ENCODE results near the gene ATP10A. TPM values are rescaled to one million over a fixed set of nuclear protein-coding genes. Genes with fewer than 3 reads are reported as not detected.

Gene ATP10A
- total RNA-seq, 1 donor from 2014 or later = 6.5 TPM

DNA sequence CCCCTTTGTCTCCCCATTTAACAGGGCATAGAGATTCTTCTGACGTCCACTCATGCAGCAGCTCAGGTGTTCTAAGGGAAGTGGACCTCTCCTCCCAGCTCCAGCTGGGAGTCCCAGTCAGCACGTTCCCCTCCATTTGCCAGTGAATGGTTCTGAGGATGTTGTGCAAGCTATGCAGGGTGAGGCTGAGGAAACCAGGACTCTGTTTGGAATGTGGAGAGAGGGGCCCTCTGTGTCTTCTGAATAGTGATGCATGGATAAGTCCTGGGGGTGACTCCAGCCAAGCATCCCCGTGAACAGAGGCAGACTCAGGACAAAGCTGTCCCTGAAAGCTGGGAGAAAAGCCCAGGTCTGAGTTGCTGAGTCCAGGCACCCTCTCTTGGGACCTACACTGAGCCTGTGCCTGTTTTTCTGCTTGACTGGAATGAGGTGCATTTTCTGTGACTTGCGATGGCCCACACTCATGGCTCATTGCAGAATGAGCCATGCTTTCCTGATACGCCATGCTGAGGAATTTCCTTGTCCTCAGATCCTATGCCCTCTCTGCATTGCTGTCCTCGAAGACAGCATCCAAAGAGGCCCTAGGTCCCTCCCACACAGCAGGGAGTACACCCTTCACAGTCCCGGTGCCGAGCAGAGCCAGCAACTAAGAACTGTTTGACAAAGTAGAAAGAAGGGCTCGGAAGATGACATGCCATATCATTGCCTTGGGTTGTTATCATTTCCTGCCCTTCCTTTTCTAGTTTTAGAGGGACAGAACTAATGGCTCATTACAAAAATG, 185.2 kb downstream of the ATP10A start:
- DNase-seq = no peak

- no peak for DNase-seq
These were observed 187.1 kb downstream of the ATP10A start for GRCh38 chr15:25676070-25676469.

- no peak for DNase-seq
These were observed 187.7 kb downstream of the ATP10A start for GRCh38 chr15:25675396-25675795.

- DNase-seq = no peak
These were observed 188.2 kb downstream of the ATP10A start for GRCh38 chr15:25674913-25675312.

- DNase-seq = no peak
These were observed 189.2 kb downstream of the ATP10A start for GRCh38 chr15:25673972-25674371.

DNA sequence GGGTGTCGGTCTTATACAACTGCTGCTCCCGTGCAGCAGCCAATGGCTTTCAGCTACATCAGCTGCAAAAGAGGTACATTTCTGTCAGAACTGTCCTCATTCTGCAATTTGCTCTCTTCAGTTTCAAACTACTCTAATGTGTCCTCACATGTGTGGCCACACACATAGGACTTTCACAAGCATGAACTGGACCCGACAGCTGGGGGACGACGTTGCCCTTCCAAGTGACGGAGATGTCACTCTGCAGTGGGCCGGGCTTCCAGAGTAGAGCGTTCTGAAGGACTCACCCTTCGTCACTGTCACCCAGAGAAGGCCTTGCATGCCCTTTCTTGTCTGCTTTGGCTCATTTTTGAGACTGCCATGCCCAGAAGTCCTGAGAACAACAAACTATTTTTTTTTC, 189.8 kb downstream of the ATP10A start:
- DNase-seq = peak; percentile 32

DNA sequence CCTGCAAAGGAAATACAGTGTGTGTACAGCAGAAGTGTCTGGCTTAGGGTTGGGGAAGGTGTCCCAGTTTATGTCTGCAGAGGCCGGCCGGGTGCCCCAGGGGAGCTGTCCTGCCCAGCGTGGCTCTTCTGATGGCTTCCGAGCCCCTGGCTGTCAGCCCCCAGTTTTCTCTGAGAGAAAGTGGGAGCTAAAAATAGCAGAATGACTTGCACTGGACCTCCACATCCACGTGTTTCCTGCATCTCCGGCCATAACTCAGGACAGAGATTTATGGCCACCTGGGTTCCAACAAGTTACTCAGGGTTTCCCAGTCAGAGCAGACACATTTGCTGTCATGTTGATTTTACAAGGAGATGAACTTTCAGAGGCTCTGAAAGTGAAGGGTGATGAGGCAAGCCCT, 192.0 kb downstream of the ATP10A start:
- DNase-seq = peak; percentile 63

DNA sequence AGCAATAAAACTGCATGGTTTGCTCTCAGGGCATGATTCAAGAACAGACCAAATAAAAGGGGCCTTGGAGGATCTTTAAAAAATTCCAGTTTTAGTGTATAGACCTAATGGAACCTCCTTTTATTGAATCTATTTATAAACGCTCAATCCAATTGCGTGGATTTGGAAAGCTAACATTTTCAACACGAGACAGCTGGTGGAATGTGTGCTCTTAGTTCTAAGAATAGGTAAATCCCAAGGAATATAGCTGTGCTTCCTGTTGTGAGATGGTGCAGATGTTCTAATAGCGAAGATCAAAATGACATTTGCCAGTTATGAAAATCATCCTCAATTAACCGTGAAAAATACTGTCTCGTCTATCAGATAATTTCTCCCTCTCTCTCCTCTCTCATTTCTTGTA, 192.5 kb downstream of the ATP10A start:
- peak; percentile 44 for DNase-seq

- peak; percentile 86 for DNase-seq
These were observed 193.0 kb downstream of the ATP10A start for GRCh38 chr15:25670025-25670554.

DNA sequence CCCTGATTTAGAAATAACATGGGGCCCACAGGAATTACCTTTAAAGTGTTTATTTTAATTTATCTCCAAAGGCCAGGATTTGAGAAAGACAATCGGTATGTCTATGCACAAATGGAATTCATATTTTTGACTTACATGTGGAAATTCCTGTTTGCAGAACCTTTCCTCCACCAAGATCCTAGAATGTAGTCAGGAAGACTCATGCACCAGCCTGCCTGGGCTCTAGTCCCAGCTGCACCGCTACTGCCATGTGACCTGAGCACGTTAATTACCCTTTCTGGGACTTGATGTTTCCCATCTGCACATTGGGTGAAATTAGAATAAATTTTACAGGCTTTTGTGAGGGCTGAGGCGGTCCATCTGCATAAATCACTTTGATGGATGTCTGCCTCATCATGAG, 194.2 kb downstream of the ATP10A start:
- DNase-seq = no peak

DNA sequence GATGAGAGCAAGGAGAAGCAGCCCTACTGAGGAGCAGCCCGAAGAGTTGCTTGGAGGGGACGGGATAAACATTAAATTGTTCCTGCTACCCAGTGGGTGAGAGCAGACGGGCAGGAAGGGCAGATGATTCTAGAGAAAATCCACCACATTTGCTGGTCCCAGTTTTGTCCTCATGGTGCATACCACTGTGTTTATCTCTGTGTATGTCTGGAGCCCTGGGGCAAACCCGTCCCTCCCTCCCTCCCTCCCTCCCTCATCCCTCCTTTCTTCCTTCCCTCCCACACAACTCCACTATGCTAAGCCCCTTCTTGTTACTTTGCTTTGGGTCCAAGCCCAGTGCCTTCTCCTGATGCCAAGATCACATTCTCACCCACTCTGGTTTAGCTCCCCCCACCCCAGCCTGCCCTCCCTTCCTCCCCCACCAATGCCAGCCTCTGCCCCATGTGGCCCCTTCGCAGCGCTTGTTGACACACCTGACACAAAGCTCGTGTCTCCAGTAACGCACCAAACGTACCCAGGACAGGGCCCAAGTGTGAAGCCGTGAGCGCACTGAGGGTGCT, 194.8 kb downstream of the ATP10A start:
- DNase-seq = no peak

DNA sequence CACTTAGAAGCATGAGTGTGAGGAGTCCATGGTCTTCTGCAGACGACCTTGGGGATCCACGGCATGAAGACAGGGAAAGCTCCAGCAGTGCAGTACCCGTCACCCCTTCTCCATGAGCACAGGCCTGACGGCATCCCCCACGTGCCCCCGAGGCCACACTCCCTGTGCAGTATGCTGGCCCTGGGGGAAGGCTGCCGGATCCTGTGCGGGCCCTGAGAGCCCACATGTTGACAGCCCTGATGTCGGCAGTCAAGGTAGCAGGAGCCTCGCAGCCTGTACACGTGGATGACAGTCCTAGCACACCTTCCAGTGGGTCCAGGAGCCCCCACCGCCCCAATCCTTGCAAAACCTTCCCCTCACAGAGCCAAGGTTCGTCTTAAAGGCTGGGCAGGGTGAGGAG, 195.3 kb downstream of the ATP10A start:
- DNase-seq = no peak

GRCh38 chr15:25665913-25666312, 197.2 kb downstream of the ATP10A start:
- DNase-seq = no peak

- no peak for DNase-seq
These were observed 198.4 kb downstream of the ATP10A start for GRCh38 chr15:25664761-25665160.

DNA sequence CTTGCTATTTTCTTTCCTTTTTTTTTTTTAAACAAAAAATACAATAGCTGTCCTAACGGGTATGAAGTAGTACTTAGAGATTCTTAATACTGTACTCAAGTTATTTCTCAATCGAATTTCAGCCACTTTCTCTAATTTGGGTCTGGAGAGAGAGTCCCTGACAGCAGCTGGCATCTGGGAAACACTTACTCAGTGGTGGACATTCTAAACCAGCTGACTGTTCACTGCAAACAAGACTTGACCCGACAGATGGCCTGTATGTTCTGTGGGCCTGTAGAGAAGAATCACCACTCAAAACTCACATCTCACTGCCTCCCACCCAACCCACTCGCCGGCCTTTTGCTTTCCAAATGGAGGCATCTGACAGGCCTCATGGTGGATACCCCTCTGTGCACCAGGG, 199.6 kb downstream of the ATP10A start:
- DNase-seq = no peak

GRCh38 chr15:25661898-25662297, 201.2 kb downstream of the ATP10A start:
- DNase-seq = no peak

GRCh38 chr15:25659251-25659650, 203.9 kb downstream of the ATP10A start:
- DNase-seq = no peak

DNA sequence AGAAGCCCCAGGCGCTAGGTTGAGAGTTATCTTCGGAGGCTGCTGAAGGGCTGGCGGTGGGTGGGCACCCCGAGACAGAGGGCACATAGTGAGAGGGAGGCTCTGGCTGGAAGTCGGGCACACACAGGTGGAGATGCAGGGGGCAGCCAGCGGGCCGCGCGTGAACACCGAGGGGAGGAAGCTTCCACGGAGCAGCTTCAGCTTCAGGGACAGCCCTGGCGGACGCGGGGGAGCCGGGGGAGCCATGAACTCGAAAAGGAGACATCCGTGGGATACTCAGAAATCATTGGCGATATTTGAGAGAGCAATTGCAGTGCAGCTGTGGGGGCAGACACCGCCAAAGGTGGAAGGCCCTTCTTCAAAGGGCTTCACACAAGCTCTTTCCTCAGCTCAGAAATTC, 204.6 kb downstream of the ATP10A start:
- DNase-seq = no peak

DNA sequence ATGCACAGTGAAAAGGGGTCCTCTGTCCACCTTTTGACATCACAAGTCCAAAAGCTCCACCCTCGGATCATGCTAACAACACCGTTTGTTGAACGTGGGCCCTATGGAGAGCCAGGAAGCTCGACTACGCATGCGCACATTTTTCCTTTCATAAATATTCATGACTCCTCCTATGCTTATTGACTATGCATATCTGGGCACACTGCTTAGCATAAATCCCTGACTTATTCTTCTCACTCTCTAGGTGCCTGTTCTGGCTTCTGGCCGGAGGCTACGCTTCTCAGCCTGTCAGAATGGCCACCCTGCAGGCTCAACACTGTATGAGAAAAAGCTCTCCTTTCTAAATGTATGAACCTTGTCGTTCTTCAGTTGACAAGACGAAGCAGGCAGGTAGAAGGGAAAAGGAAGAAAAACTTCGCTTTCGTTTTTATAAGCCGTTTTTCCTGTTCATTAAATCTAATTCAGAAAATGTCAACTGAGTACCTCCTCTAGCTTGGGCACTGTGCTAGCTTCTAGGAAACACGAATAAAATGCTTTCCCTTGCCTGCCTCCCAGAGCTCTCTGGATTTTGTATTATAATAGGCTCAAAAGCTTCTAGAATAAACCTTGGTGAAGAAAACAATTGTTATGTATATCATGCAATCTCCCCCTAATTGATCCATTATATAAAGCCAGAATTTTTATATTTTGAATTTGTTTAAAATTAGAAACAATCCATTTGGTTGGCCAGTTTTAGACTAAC, 207.7 kb downstream of the ATP10A start:
- no peak for DNase-seq

- no peak for DNase-seq
These were observed 209.8 kb downstream of the ATP10A start for GRCh38 chr15:25653371-25653770.

DNA sequence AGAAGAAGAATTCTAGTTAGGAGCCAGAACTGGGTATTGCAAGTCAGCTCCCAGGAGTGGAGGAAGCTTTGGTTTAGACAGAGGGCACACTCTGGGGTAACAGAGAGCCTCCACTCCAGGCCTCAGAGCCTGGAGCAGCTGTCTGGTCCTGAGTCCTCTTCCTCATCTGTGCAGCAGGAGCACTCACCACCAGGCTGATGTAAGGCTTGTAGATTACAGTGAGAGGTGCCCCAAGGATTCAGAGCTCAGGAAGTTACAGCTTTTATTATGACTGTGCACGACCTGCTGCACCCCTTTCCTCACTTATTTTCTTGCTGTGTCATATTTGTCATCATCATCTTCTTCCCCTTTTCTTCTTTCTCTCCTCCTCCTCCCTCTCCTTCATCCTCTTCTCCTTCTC, 210.4 kb downstream of the ATP10A start:
- no peak for DNase-seq

DNA sequence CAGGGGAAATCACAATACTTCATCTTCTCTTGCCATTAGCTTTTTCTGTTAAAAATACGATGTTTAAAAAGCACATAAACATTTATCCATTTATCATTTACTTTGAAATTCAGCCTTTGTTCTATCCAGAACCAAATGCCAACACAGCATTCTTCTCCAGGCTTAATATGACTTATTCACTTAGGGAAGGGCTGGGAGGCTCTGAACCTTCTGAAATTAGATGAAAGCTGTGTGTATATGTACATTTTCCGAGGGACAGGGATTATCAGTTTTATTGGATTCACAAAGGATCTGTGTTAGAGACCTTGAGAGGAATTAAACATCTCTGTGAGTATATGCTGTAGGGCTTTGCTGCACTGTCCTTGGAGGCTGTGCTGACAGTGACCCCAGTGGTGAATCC, 213.7 kb downstream of the ATP10A start:
- no peak for DNase-seq

DNA sequence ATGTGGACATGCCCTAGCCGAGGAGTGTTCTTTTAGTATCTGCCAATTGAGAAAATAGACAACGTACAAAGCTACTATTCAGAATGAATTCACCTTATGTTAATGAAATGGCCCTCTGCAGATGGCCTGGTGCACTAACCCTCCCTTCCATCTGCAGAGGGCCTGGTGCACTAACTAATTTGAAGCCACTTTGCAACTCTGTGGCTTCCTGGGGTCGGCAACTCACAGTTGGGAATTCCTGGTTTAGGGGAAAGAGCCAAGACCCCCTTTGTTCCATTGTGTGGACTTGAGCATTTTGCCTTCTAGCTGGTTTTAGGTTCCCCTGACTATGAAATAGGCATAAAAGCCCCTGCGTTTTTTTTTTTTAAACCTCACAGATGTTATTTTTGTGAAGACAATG, 220.0 kb downstream of the ATP10A start:
- DNase-seq = no peak

Data from tongue (tissue), 2 donors.